IPS-20b (cell line): ENCODE results near the gene PTRHD1.

ENCODE experiments used
- H3K27ac ChIP-seq: one replicate; pipeline ENCODE4 v1.5.1; 2013; ENCODE audit warnings: low read length
- H3K27me3 ChIP-seq: 2 replicates; pipeline ENCODE4 v1.6.1; 2013; ENCODE audit warnings: mild to moderate bottlenecking, low read length, inconsistent platforms; ENCODE audit not compliant: insufficient read depth
- H3K36me3 ChIP-seq: 2 replicates; pipeline ENCODE4 v1.6.1; 2013; ENCODE audit warnings: low read depth, mild to moderate bottlenecking, inconsistent platforms, low read length, moderate library complexity; ENCODE audit not compliant: insufficient read depth
- H3K4me1 ChIP-seq: 2 replicates; pipeline ENCODE4 v1.6.1; 2013; ENCODE audit warnings: mild to moderate bottlenecking, control low read depth, inconsistent platforms, low read length, moderate library complexity; ENCODE audit not compliant: insufficient read depth
- H3K4me3 ChIP-seq: 2 replicates; pipeline ENCODE4 v1.5.1; 2013; ENCODE audit warnings: mild to moderate bottlenecking, low read length, inconsistent platforms
- H3K9ac ChIP-seq: 2 replicates; pipeline ENCODE4 v1.6.1; 2013; ENCODE audit warnings: low read depth, mild to moderate bottlenecking, inconsistent platforms, low read length, moderate library complexity
- H3K9me3 ChIP-seq: 2 replicates; pipeline ENCODE4 v1.6.1; 2013; ENCODE audit warnings: mild to moderate bottlenecking, low read depth, low read length, inconsistent platforms; ENCODE audit not compliant: insufficient read depth

PTRHD1 gene

DNA sequence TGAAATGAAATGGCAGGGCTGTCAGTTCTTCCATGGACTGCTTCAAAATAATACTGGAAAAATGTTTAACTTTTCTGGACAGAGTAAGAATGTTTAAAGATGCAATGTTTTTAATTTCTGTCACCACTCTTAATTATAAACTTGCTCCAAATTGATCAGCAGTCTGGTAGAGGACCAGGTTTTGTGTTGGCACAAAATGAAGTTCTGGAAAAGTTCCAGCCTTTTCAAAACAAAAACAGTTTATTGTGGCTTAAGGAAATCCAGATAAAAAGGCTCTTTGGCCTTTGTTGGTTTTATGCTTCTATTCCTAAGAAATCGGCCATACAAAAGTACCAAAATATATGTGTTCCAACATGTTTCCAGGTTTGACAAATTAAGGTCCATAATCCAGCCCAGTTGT lies 48.8 kb downstream of the PTRHD1 start:
- H3K4me3 ChIP-seq: no peak overlapping the region
- H3K9ac ChIP-seq: no peak overlapping the region
- no peaks in the 10 kb centered on the region for H3K36me3 ChIP-seq
- no peaks in the 10 kb centered on the region for H3K9me3 ChIP-seq
- no peak overlapping the region for H3K27ac ChIP-seq
- H3K4me1 ChIP-seq: no peaks in the 10 kb centered on the region
- no peaks in the 10 kb centered on the region for H3K27me3 ChIP-seq

DNA sequence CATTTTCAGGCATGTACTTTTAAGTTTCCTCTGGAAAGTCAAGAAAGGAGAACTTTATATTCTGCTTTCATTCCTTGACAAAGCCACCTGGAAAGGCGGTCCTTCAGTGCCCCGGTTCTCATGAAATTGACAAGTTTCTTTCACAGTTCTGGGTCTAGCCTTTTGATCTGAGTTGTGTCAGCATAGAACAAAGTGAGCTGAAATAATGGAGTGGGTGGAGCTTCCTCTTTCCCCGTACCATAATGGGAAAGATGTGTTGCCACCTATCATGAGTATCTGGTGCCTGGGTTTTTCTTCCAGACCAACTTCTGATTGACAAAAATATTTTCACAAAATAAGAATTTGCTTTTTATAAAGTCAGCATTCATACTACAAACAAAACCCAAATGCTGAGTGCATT lies 49.3 kb downstream of the PTRHD1 start:
- Histone ChIP-seq H3K27ac (no peak overlapping the region), H3K9ac (no peak overlapping the region), H3K4me1 (no peaks in the 10 kb centered on the region), H3K27me3 (no peaks in the 10 kb centered on the region), H3K36me3 (no peaks in the 10 kb centered on the region), H3K9me3 (no peaks in the 10 kb centered on the region), H3K4me3 (no peak overlapping the region)

DNA sequence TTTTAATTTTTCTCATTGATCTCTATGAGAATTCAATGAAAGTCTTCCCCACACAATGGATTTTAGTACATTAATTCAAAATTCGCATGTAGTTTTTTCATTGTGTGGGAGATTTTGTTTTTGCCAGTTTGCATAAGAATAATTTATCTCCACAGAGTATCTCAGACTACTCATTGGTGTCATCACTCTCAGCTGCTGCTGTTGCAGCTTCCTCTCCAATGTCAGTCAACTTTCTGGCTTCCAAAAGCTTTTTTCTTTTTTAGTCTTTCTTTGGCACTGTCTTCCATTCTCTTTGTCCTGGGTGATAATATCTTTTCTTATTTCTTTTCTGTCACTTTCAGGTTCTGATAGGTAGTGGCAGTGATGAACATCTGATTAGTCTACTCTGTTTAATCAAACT lies 50.5 kb downstream of the PTRHD1 start:
- H3K9ac ChIP-seq: no peak overlapping the region
- H3K4me3 ChIP-seq: no peak overlapping the region
- H3K27ac ChIP-seq: no peak overlapping the region
- no peaks in the 10 kb centered on the region for H3K9me3 ChIP-seq
- no peaks in the 10 kb centered on the region for H3K27me3 ChIP-seq
- H3K36me3 ChIP-seq: no peaks in the 10 kb centered on the region
- no peaks in the 10 kb centered on the region for H3K4me1 ChIP-seq

DNA sequence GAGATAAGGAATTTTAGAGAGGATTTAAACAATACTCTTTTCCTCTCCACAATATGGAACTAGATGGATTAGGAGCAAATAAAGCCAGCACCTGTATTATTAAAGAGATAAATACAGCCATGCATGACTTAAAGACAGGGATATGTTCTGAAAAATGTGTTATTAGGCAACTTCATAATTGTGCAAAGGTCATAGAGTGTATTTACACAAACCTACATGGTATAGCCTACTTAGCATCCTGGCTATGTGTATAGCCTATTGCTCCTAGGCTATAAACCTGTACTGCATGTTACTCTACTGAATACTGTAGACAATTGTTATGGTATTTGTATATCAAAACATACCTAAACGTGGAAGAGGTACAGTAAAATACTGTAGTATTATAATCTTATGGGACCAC lies 53.0 kb downstream of the PTRHD1 start:
- Histone ChIP-seq H3K4me1 (0 out of 2 replicates have a peak, but pooled peaks cover 2% of the 10 kb centered on the region), H3K4me3 (no peak overlapping the region), H3K27ac (no peak overlapping the region), H3K9me3 (no peaks in the 10 kb centered on the region), H3K36me3 (no peaks in the 10 kb centered on the region), H3K9ac (no peak overlapping the region), H3K27me3 (no peaks in the 10 kb centered on the region)
